HCT116 (cell line): ENCODE measurements around the gene P2RX3. TPM values are rescaled to one million over a fixed set of nuclear protein-coding genes. Genes with fewer than 3 reads are reported as not detected.

ENCODE experiments used
- ATAC-seq: fragments of 200-7000 bp; cut with Tn5 transposase; 2 replicates; pipeline ENCODE4 v1.9.1; 2020; ENCODE audit warnings: mild to moderate bottlenecking, moderate library complexity
- BruUV-seq: library from RNA; stranded (reverse); fragments of 400-500 nt; replicated peaks from 2 replicates; lab custom pipeline; 2021; lab: Mats Ljungman, UMichigan
- CTCF ChIA-PET: fragments of 300-600 bp; sonication (Branson Sonifier 250); formaldehyde crosslinking; loops from one replicate; lab custom pipeline; 2021; ENCODE audit warnings: antibody characterized with exemption; lab: Charles Lee
- POLR2A ChIA-PET: fragments of 300-600, 350-600 bp; sonication (Branson Sonifier 250); formaldehyde crosslinking; loops from one replicate; lab custom pipeline; 2021; ENCODE audit warnings: antibody characterized with exemption; lab: Charles Lee
- RAD21 ChIA-PET, 2 experiments: fragments of 300-600 bp; sonication (Branson Sonifier 250); formaldehyde crosslinking; loops; one replicate each; lab custom pipeline; 2023; ENCODE audit warnings: low total read pairs in 2 of 2; ENCODE audit not compliant: uncharacterized antibody in 2 of 2, unreplicated experiment in 2 of 2, low non-redundant PET in 1 of 2; lab: Charles Lee
- DNase-seq: peaks from one replicate; pipeline ENCODE4 v3.0.0-alpha.2; 2010; ENCODE audit warnings: low read depth, low spot score
- H2AFZ ChIP-seq: fragments of 200-600 bp; shearing (Covaris generic), sonication (generic); 2 replicates; pipeline ENCODE4 v1.6.1; 2017; ENCODE audit warnings: low read depth, mixed run types, mixed read lengths, antibody characterized with exemption, low read length; ENCODE audit not compliant: poor library complexity, severe bottlenecking
- H3K27ac ChIP-seq: 2 replicates; pipeline ENCODE4 v1.5.1; 2012; ENCODE audit warnings: low read depth, low read length
- H3K27me3 ChIP-seq: fragments of 200-600 bp; sonication (generic); 2 replicates; pipeline ENCODE4 v1.6.1; 2016; ENCODE audit warnings: mixed run types, low read length, mixed read lengths; ENCODE audit not compliant: insufficient read depth
- H3K36me3 ChIP-seq, 2 experiments: fragments of 200-500 bp in 1 of 2; fragments of 200-600 bp in 1 of 2; sonication (Bioruptor generic) in 1 of 2; sonication (generic) in 1 of 2; 2 replicates each; pipeline versions ENCODE4 v1.5.1 to v1.6.1; 2014 to 2016; ENCODE audit warnings: low read length in 2 of 2, inconsistent platforms in 1 of 2, mixed read lengths in 1 of 2, mixed run types in 1 of 2; ENCODE audit not compliant: insufficient read depth in 2 of 2, control insufficient read depth in 1 of 2
- H3K4me1 ChIP-seq, 2 experiments: fragments of 200-600 bp in 1 of 2; sonication (generic) in 1 of 2; 2 replicates each; pipeline versions ENCODE4 v1.5.1 to v1.6.1; 2012 to 2017; ENCODE audit warnings: low read length in 2 of 2, inconsistent platforms in 1 of 2, mild to moderate bottlenecking in 1 of 2, mixed read lengths in 1 of 2, mixed run types in 1 of 2, moderate library complexity in 1 of 2; ENCODE audit not compliant: insufficient read depth in 2 of 2, control insufficient read depth in 1 of 2
- H3K4me2 ChIP-seq: fragments of 200-600 bp; sonication (generic); 2 replicates; pipeline ENCODE4 v1.6.1; 2017; ENCODE audit warnings: mixed run types, low read length, mixed read lengths
- H3K4me3 ChIP-seq, 2 experiments: fragments of 200-600 bp in 1 of 2; sonication (generic) in 1 of 2; replicated peaks in 1 of 2; 2 replicates each; pipeline ENCODE4 v1.5.1; 2011 to 2016; ENCODE audit warnings: low read length in 2 of 2, control low read depth in 1 of 2, low read depth in 1 of 2, mild to moderate bottlenecking in 1 of 2, mixed read lengths in 1 of 2, mixed run types in 1 of 2
- H3K79me2 ChIP-seq: fragments of 200-600 bp; sonication (generic); 2 replicates; pipeline ENCODE4 v1.6.1; 2017; ENCODE audit warnings: mild to moderate bottlenecking, mixed run types, low read length, moderate library complexity, mixed read lengths; ENCODE audit not compliant: insufficient read depth
- H3K9ac ChIP-seq: fragments of 200-600 bp; sonication (generic); 2 replicates; pipeline ENCODE4 v1.6.1; 2016; ENCODE audit warnings: low read length, mixed read lengths
- H3K9me2 ChIP-seq: fragments of 200-600 bp; sonication (generic), shearing (Covaris generic); 2 replicates; pipeline ENCODE4 v1.6.1; 2017; ENCODE audit warnings: mixed run types, mild to moderate bottlenecking, moderate library complexity; ENCODE audit not compliant: insufficient read depth
- H3K9me3 ChIP-seq, 2 experiments: fragments of 200-500 bp in 1 of 2; fragments of 200-600 bp in 1 of 2; sonication (Bioruptor generic) in 1 of 2; sonication (generic) in 1 of 2; 2 replicates each; pipeline ENCODE4 v1.6.1; 2014 to 2017; ENCODE audit warnings: low read length in 2 of 2, mixed read lengths in 2 of 2, inconsistent platforms in 1 of 2, low read depth in 1 of 2, mild to moderate bottlenecking in 1 of 2, mixed run types in 1 of 2, moderate library complexity in 1 of 2; ENCODE audit not compliant: control insufficient read depth in 1 of 2, insufficient read depth in 1 of 2
- H4K20me1 ChIP-seq: fragments of 200-600 bp; sonication (generic), shearing (Covaris generic); 2 replicates; pipeline ENCODE4 v1.6.1; 2017; ENCODE audit warnings: mixed run types, mild to moderate bottlenecking, moderate library complexity; ENCODE audit not compliant: insufficient read depth
- CBX3 ChIP-seq: IDR thresholded peaks from 2 replicates; pipeline ENCODE4 v1.6.1; 2012; ENCODE audit warnings: low read depth
- CEBPB ChIP-seq: IDR thresholded peaks from 2 replicates; pipeline ENCODE4 v1.6.1; 2012; ENCODE audit warnings: low read depth
- ELF1 ChIP-seq: IDR thresholded peaks from 2 replicates; pipeline ENCODE4 v1.6.1; 2012; ENCODE audit warnings: low read depth, borderline replicate concordance
- EZH2phosphoT487 ChIP-seq: fragments of 200-600 bp; IDR thresholded peaks from 2 replicates; pipeline ENCODE4 v1.6.1; 2018; ENCODE audit warnings: antibody characterized with exemption, borderline replicate concordance
- FOSL1 ChIP-seq: IDR thresholded peaks from 2 replicates; pipeline ENCODE4 v1.6.1; 2012; ENCODE audit warnings: low read depth
- JUND ChIP-seq: IDR thresholded peaks from 2 replicates; pipeline ENCODE4 v1.6.1; 2012
- POLR2A ChIP-seq: IDR thresholded peaks from 2 replicates; pipeline ENCODE4 v1.7.0; 2011; ENCODE audit warnings: borderline replicate concordance; ENCODE audit not compliant: insufficient read depth, insufficient read length; ENCODE audit errors: extremely low read depth
- RAD21 ChIP-seq: IDR thresholded peaks from 2 replicates; pipeline ENCODE4 v1.6.1; 2012; ENCODE audit warnings: low read depth, mild to moderate bottlenecking
- SIN3A ChIP-seq: IDR thresholded peaks from 2 replicates; pipeline ENCODE4 v1.6.1; 2012; ENCODE audit warnings: low read depth
- SP1 ChIP-seq: IDR thresholded peaks from 2 replicates; pipeline ENCODE4 v1.6.1; 2012; ENCODE audit warnings: low read depth
- SRF ChIP-seq: IDR thresholded peaks from 2 replicates; pipeline ENCODE4 v1.6.1; 2012; ENCODE audit warnings: low read depth
- TCF7L2 ChIP-seq: IDR thresholded peaks from 2 replicates; pipeline ENCODE4 v1.7.0; 2011; ENCODE audit warnings: borderline replicate concordance, inconsistent platforms; ENCODE audit not compliant: insufficient read depth, insufficient read length; ENCODE audit errors: extremely low read depth
- YY1 ChIP-seq: IDR thresholded peaks from 2 replicates; pipeline ENCODE4 v1.6.1; 2011; ENCODE audit warnings: low read length, low read depth, moderate library complexity, mild to moderate bottlenecking; ENCODE audit not compliant: insufficient replicate concordance; ENCODE audit errors: extremely low read depth
- ZFX ChIP-seq: fragments of 450-650 bp; IDR thresholded peaks from 2 replicates; pipeline ENCODE4 v1.6.1; 2017
- ZNF274 ChIP-seq: fragments of 200-500 bp; sonication (Bioruptor generic); IDR thresholded peaks from 2 replicates; pipeline ENCODE4 v1.6.1; 2014; ENCODE audit warnings: mild to moderate bottlenecking, low read depth, low read length, inconsistent platforms
- intact Hi-C: fragments of 100-400 bp; cut with micrococcal nuclease; formaldehyde crosslinking; loops from 2 replicates; pipeline ENCODE4 v1.10.0; 2022
- total RNA-seq: library from RNA; stranded (reverse); gene quantifications from one replicate; pipeline ENCODE4 v1.2.1, GENCODE V29; 2021; ENCODE audit not compliant: unreplicated experiment
- TF ChIP-seq, protein P1 (sequence below): IDR thresholded peaks from 2 replicates; pipeline ENCODE4 v1.6.1; 2012
- TF ChIP-seq, protein P2 (sequence below): IDR thresholded peaks from 2 replicates; pipeline ENCODE4 v1.6.1; 2012; ENCODE audit warnings: low read depth
- TF ChIP-seq, protein P3 (sequence below): IDR thresholded peaks from 2 replicates; pipeline ENCODE4 v1.6.1; 2012
- TF ChIP-seq, protein P4 (sequence below), 3 experiments: fragments of 200-600 bp in 1 of 3; sonication (generic) in 1 of 3; IDR thresholded peaks in 2 of 3; conservative IDR thresholded peaks in 1 of 3; 2 replicates each; pipeline ENCODE4 v1.5.1; 2012 to 2017; ENCODE audit warnings: low read depth in 2 of 3, low read length in 2 of 3, antibody characterized with exemption in 1 of 3, borderline replicate concordance in 1 of 3, control low read depth in 1 of 3, mild to moderate bottlenecking in 1 of 3, mixed read lengths in 1 of 3, mixed run types in 1 of 3, moderate library complexity in 1 of 3; ENCODE audit not compliant: insufficient read depth in 1 of 3
- TF ChIP-seq, protein P5 (sequence below): IDR thresholded peaks from 2 replicates; pipeline ENCODE4 v1.6.1; 2011; ENCODE audit warnings: mild to moderate bottlenecking, low read length, moderate library complexity; ENCODE audit not compliant: insufficient replicate concordance; ENCODE audit errors: extremely low read depth

Gene P2RX3
- total RNA-seq, 1 experiment from 2014 or later = not detected

DNA sequence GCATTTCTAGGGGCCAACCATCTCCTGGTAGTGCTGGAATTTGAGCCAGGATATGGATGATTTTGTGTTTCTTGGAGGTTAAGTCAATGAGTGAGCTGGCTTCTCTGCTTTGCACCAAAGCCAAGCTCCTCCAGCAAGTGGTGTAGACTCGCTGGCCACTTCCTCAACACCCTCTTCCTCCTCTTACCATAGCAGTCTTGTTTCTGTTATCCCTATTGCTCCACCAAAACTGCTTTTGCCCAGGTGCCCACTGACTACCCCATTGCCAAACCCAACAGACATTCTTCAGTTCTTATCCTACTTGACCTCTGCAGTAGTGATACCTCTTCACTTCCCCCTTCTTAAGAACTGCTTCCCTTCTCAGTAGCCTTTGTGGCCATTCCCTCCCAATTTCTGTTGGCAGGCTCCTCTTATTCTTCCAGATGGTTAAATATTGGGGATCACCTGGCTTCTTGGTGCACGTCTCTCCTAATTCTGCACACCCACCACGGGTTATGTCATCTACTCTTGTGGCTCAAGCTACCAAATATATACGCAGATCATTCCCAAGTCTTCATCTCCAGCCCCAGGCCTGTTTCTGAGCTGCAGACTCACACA lies 59.3 kb downstream of the P2RX3 start:
- Histone ChIP-seq H3K4me1 (peaks cover 6 to 12% of the 10 kb centered on the region in 2 experiments), H2AFZ (no peak overlapping the region), H3K27ac (no peak overlapping the region), H3K79me2 (no peaks in the 10 kb centered on the region), H3K9me3 (no peaks in the 10 kb centered on the region), H3K4me3 (no peak overlapping the region), H3K9ac (no peak overlapping the region), H3K36me3 (no peaks in the 10 kb centered on the region), H3K27me3 (peaks cover 9% of the 10 kb centered on the region; the same call in 1 of the 2 replicates), H3K9me2 (no peaks in the 10 kb centered on the region), H3K4me2 (no peak overlapping the region), H4K20me1 (no peaks in the 10 kb centered on the region)
- RAD21 ChIA-PET = no interaction called here
- intact Hi-C loops = no loop called here
- TF ChIP-seq FOSL1 = no peak
- TF ChIP-seq TCF7L2 = no peak
- no peak for TF ChIP-seq CEBPB
- no peak for TF ChIP-seq SIN3A
- TF ChIP-seq SP1 = no peak
- TF ChIP-seq EZH2phosphoT487 = no peak
- no peak for TF ChIP-seq SRF
- TF ChIP-seq, protein P1, sequence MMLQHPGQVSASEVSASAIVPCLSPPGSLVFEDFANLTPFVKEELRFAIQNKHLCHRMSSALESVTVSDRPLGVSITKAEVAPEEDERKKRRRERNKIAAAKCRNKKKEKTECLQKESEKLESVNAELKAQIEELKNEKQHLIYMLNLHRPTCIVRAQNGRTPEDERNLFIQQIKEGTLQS = no peak
- no peak for TF ChIP-seq CBX3
- no peak for TF ChIP-seq POLR2A
- no peak for TF ChIP-seq ZNF274
- no peak for TF ChIP-seq YY1
- no peak for TF ChIP-seq ELF1
- TF ChIP-seq, protein P2, sequence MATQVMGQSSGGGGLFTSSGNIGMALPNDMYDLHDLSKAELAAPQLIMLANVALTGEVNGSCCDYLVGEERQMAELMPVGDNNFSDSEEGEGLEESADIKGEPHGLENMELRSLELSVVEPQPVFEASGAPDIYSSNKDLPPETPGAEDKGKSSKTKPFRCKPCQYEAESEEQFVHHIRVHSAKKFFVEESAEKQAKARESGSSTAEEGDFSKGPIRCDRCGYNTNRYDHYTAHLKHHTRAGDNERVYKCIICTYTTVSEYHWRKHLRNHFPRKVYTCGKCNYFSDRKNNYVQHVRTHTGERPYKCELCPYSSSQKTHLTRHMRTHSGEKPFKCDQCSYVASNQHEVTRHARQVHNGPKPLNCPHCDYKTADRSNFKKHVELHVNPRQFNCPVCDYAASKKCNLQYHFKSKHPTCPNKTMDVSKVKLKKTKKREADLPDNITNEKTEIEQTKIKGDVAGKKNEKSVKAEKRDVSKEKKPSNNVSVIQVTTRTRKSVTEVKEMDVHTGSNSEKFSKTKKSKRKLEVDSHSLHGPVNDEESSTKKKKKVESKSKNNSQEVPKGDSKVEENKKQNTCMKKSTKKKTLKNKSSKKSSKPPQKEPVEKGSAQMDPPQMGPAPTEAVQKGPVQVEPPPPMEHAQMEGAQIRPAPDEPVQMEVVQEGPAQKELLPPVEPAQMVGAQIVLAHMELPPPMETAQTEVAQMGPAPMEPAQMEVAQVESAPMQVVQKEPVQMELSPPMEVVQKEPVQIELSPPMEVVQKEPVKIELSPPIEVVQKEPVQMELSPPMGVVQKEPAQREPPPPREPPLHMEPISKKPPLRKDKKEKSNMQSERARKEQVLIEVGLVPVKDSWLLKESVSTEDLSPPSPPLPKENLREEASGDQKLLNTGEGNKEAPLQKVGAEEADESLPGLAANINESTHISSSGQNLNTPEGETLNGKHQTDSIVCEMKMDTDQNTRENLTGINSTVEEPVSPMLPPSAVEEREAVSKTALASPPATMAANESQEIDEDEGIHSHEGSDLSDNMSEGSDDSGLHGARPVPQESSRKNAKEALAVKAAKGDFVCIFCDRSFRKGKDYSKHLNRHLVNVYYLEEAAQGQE = no peak
- TF ChIP-seq, protein P3, sequence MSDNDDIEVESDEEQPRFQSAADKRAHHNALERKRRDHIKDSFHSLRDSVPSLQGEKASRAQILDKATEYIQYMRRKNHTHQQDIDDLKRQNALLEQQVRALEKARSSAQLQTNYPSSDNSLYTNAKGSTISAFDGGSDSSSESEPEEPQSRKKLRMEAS = no peak
- TF ChIP-seq, protein P4, sequence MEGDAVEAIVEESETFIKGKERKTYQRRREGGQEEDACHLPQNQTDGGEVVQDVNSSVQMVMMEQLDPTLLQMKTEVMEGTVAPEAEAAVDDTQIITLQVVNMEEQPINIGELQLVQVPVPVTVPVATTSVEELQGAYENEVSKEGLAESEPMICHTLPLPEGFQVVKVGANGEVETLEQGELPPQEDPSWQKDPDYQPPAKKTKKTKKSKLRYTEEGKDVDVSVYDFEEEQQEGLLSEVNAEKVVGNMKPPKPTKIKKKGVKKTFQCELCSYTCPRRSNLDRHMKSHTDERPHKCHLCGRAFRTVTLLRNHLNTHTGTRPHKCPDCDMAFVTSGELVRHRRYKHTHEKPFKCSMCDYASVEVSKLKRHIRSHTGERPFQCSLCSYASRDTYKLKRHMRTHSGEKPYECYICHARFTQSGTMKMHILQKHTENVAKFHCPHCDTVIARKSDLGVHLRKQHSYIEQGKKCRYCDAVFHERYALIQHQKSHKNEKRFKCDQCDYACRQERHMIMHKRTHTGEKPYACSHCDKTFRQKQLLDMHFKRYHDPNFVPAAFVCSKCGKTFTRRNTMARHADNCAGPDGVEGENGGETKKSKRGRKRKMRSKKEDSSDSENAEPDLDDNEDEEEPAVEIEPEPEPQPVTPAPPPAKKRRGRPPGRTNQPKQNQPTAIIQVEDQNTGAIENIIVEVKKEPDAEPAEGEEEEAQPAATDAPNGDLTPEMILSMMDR (IDR thresholded peaks at IDR 0.05 in 2 of 3, conservative IDR thresholded peaks at IDR 0.05 in 1 of 3; ENCODE audit: borderline replicate concordance in 1 of 3, insufficient read depth in 1 of 3, low read depth in 2 of 3, low read length in 2 of 3) = no peak
- TF ChIP-seq, protein P5, sequence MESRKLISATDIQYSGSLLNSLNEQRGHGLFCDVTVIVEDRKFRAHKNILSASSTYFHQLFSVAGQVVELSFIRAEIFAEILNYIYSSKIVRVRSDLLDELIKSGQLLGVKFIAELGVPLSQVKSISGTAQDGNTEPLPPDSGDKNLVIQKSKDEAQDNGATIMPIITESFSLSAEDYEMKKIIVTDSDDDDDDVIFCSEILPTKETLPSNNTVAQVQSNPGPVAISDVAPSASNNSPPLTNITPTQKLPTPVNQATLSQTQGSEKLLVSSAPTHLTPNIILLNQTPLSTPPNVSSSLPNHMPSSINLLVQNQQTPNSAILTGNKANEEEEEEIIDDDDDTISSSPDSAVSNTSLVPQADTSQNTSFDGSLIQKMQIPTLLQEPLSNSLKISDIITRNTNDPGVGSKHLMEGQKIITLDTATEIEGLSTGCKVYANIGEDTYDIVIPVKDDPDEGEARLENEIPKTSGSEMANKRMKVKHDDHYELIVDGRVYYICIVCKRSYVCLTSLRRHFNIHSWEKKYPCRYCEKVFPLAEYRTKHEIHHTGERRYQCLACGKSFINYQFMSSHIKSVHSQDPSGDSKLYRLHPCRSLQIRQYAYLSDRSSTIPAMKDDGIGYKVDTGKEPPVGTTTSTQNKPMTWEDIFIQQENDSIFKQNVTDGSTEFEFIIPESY = no peak
- TF ChIP-seq RAD21 = no peak
- TF ChIP-seq ZFX = no peak
- no peak for TF ChIP-seq JUND
- DNase-seq (no peak), ATAC-seq (no peak)
- CTCF ChIA-PET = no interaction called here
- BruUV-seq = no TSS peak
- POLR2A ChIA-PET = no interaction called here
